ENCODE data around the gene FRAT2.

- TF ChIP-seq POLR2A (IDR thresholded peaks at IDR 0.05) = no peak
- no peak for TF ChIP-seq CTCF (IDR thresholded peaks at IDR 0.05)
These were observed 27.1 kb downstream of the FRAT2 start for GRCh38 chr10:97307441-97307840.

Data from breast epithelium (tissue), 3 donors.